ENCODE results near the gene CACNA1D.

GRCh38 chr3:53830944-53831343, 336.5 kb downstream of the CACNA1D start:
- no peak for TF ChIP-seq CTCF (IDR thresholded peaks at IDR 0.05)
- TF ChIP-seq POLR2A (IDR thresholded peaks at IDR 0.05; ENCODE audit: low read depth) = no peak
- no peak for TF ChIP-seq POLR2AphosphoS5 (IDR thresholded peaks at IDR 0.05)

All from esophagus muscularis mucosa (tissue), 3 donors.